ENCODE results near the gene RHOG. TPM values are rescaled to one million over a fixed set of nuclear protein-coding genes. Genes with fewer than 3 reads are reported as not detected.

Gene RHOG
- total and polyA plus RNA-seq, 9 of the 15 experiments (the other 6 are each of a cell fraction or from before 2014, with no cell fraction given) = 22.6 to 162 (median 80.3) TPM

- TF ChIP-seq, protein P1, sequence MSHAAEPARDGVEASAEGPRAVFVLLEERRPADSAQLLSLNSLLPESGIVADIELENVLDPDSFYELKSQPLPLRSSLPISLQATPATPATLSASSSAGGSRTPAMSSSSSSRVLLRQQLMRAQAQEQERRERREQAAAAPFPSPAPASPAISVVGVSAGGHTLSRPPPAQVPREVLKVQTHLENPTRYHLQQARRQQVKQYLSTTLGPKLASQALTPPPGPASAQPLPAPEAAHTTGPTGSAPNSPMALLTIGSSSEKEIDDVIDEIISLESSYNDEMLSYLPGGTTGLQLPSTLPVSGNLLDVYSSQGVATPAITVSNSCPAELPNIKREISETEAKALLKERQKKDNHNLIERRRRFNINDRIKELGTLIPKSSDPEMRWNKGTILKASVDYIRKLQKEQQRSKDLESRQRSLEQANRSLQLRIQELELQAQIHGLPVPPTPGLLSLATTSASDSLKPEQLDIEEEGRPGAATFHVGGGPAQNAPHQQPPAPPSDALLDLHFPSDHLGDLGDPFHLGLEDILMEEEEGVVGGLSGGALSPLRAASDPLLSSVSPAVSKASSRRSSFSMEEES (CRISPR knock-in tag; IDR thresholded peaks at IDR 0.05) = no peak
- no peak for TF ChIP-seq RBM17 (IDR thresholded peaks at IDR 0.05; ENCODE audit: borderline replicate concordance, low read depth, low read length)
- no peak for TF ChIP-seq POU5F1 (IDR thresholded peaks at IDR 0.05; ENCODE audit: borderline replicate concordance, low read depth, low read length, partially characterized antibody)
- no peak for TF ChIP-seq CHD4 (IDR thresholded peaks at IDR 0.05; ENCODE audit: insufficient read depth, insufficient replicate concordance, low read depth, low read length, poor library complexity, severe bottlenecking)
- TF ChIP-seq RBM14 (IDR thresholded peaks at IDR 0.05; ENCODE audit: borderline replicate concordance, insufficient read depth, low read depth, low read length) = no peak
- TF ChIP-seq, protein P2, sequence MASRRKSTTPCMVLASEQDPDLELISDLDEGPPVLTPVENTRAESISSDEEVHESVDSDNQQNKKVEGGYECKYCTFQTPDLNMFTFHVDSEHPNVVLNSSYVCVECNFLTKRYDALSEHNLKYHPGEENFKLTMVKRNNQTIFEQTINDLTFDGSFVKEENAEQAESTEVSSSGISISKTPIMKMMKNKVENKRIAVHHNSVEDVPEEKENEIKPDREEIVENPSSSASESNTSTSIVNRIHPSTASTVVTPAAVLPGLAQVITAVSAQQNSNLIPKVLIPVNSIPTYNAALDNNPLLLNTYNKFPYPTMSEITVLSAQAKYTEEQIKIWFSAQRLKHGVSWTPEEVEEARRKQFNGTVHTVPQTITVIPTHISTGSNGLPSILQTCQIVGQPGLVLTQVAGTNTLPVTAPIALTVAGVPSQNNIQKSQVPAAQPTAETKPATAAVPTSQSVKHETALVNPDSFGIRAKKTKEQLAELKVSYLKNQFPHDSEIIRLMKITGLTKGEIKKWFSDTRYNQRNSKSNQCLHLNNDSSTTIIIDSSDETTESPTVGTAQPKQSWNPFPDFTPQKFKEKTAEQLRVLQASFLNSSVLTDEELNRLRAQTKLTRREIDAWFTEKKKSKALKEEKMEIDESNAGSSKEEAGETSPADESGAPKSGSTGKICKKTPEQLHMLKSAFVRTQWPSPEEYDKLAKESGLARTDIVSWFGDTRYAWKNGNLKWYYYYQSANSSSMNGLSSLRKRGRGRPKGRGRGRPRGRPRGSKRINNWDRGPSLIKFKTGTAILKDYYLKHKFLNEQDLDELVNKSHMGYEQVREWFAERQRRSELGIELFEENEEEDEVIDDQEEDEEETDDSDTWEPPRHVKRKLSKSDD (conservative IDR thresholded peaks at IDR 0.05; ENCODE audit: low read length) = 0 out of 2 replicates have a peak, but pooled peaks have one; percentile 61
- peak; percentile 72 for TF ChIP-seq NFIC (IDR thresholded peaks at IDR 0.05)
- TF ChIP-seq, protein P3, sequence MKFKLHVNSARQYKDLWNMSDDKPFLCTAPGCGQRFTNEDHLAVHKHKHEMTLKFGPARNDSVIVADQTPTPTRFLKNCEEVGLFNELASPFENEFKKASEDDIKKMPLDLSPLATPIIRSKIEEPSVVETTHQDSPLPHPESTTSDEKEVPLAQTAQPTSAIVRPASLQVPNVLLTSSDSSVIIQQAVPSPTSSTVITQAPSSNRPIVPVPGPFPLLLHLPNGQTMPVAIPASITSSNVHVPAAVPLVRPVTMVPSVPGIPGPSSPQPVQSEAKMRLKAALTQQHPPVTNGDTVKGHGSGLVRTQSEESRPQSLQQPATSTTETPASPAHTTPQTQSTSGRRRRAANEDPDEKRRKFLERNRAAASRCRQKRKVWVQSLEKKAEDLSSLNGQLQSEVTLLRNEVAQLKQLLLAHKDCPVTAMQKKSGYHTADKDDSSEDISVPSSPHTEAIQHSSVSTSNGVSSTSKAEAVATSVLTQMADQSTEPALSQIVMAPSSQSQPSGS (CRISPR knock-in tag; IDR thresholded peaks at IDR 0.05) = no peak
- TF ChIP-seq ZNF518B (CRISPR knock-in tag; IDR thresholded peaks at IDR 0.05) = no peak
- TF ChIP-seq, protein P4, sequence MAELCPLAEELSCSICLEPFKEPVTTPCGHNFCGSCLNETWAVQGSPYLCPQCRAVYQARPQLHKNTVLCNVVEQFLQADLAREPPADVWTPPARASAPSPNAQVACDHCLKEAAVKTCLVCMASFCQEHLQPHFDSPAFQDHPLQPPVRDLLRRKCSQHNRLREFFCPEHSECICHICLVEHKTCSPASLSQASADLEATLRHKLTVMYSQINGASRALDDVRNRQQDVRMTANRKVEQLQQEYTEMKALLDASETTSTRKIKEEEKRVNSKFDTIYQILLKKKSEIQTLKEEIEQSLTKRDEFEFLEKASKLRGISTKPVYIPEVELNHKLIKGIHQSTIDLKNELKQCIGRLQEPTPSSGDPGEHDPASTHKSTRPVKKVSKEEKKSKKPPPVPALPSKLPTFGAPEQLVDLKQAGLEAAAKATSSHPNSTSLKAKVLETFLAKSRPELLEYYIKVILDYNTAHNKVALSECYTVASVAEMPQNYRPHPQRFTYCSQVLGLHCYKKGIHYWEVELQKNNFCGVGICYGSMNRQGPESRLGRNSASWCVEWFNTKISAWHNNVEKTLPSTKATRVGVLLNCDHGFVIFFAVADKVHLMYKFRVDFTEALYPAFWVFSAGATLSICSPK (IDR thresholded peaks at IDR 0.05; ENCODE audit: borderline replicate concordance) = 0 out of 2 replicates have a peak, but pooled peaks have one; percentile 26
- TF ChIP-seq ZSCAN32 (CRISPR knock-in tag; IDR thresholded peaks at IDR 0.05) = 0 out of 2 replicates have a peak, but pooled peaks have one; percentile 71
Measured at GRCh38 chr11:3834664-3835461, 5.9 kb downstream of the RHOG start (continued).

Data from K562 (cell line).